HL-60 (cell line): Measurements from ENCODE around the gene ALDH1A1.

ENCODE experiments used
- DNase-seq, 2 experiments: peaks; one replicate each; pipeline ENCODE4 v3.0.0-alpha.2; 2010 to 2020; ENCODE audit warnings: low read depth in 1 of 2, low spot score in 1 of 2
- H3K27ac ChIP-seq: fragments of 250-450 bp; sonication (Bioruptor Pico); replicated peaks from 2 replicates; pipeline ENCODE4 v1.5.1; 2020; ENCODE audit warnings: mild to moderate bottlenecking, moderate library complexity
- H3K27me3 ChIP-seq: fragments of 250-450 bp; sonication (Bioruptor Pico); 2 replicates; pipeline ENCODE4 v1.5.1; 2021; ENCODE audit warnings: mild to moderate bottlenecking, moderate library complexity; ENCODE audit not compliant: insufficient read depth, poor library complexity, severe bottlenecking
- H3K4me3 ChIP-seq: replicated peaks from 2 replicates; pipeline ENCODE4 v1.5.1; 2011; ENCODE audit warnings: mild to moderate bottlenecking, control low read depth, low read length; ENCODE audit not compliant: insufficient read depth
- GABPA ChIP-seq: IDR thresholded peaks from 2 replicates; pipeline ENCODE4 v1.6.1; 2012; ENCODE audit warnings: low read depth
- POLR2AphosphoS5 ChIP-seq: IDR thresholded peaks from 2 replicates; pipeline ENCODE4 v1.6.1; 2012; ENCODE audit warnings: low read depth
- REST ChIP-seq: IDR thresholded peaks from 2 replicates; pipeline ENCODE4 v1.6.1; 2012; ENCODE audit warnings: low read depth; ENCODE audit not compliant: insufficient replicate concordance
- SPI1 ChIP-seq: IDR thresholded peaks from 2 replicates; pipeline ENCODE4 v1.6.1; 2012; ENCODE audit warnings: low read depth, mild to moderate bottlenecking, borderline replicate concordance
- TF ChIP-seq, protein P1 (sequence below): IDR thresholded peaks from one replicate; pipeline ENCODE4 v1.5.1; 2011; ENCODE audit warnings: low read length, control low read depth, inconsistent platforms; ENCODE audit not compliant: insufficient read depth

The ALDH1A1 gene

DNA sequence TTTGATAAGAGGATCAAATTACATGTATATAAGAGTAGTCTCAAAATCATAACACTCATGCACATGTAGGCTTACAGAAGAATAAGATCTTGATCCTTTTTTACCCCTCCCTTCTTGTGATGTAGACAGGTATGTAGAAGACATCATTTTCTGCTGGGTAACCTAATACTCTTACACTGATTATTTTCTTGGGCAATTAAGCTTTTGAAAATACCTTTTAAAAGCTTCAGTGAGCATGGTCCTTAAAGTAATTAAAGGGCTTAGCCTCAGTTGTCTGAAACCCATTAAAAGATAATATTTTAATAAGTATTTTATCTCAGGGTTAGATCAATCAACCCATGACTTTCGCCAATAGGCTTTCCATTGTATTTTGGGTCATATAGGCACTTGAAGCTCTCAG lies 50.6 kb downstream of the ALDH1A1 start:
- Histone ChIP-seq H3K27me3 (peaks cover 3% of the 10 kb centered on the region), H3K27ac (no peak overlapping the region), H3K4me3 (no peak overlapping the region)
- no peak for DNase-seq
- TF ChIP-seq REST: no peak
- TF ChIP-seq, protein P1, sequence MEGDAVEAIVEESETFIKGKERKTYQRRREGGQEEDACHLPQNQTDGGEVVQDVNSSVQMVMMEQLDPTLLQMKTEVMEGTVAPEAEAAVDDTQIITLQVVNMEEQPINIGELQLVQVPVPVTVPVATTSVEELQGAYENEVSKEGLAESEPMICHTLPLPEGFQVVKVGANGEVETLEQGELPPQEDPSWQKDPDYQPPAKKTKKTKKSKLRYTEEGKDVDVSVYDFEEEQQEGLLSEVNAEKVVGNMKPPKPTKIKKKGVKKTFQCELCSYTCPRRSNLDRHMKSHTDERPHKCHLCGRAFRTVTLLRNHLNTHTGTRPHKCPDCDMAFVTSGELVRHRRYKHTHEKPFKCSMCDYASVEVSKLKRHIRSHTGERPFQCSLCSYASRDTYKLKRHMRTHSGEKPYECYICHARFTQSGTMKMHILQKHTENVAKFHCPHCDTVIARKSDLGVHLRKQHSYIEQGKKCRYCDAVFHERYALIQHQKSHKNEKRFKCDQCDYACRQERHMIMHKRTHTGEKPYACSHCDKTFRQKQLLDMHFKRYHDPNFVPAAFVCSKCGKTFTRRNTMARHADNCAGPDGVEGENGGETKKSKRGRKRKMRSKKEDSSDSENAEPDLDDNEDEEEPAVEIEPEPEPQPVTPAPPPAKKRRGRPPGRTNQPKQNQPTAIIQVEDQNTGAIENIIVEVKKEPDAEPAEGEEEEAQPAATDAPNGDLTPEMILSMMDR: no peak
- TF ChIP-seq SPI1: no peak
- no peak for TF ChIP-seq POLR2AphosphoS5
- no peak for TF ChIP-seq GABPA

GRCh38 chr9:72899734-72900477 lies 52.9 kb downstream of the ALDH1A1 start:
- TF ChIP-seq SPI1 (no peak), GABPA (no peak), POLR2AphosphoS5 (no peak), REST (no peak)
- TF ChIP-seq, protein P1: no peak
- H3K4me3 ChIP-seq: no peak overlapping the region
- peaks cover 3% of the 10 kb centered on the region for H3K27me3 ChIP-seq
- no peak overlapping the region for H3K27ac ChIP-seq
- no peak for DNase-seq

DNA sequence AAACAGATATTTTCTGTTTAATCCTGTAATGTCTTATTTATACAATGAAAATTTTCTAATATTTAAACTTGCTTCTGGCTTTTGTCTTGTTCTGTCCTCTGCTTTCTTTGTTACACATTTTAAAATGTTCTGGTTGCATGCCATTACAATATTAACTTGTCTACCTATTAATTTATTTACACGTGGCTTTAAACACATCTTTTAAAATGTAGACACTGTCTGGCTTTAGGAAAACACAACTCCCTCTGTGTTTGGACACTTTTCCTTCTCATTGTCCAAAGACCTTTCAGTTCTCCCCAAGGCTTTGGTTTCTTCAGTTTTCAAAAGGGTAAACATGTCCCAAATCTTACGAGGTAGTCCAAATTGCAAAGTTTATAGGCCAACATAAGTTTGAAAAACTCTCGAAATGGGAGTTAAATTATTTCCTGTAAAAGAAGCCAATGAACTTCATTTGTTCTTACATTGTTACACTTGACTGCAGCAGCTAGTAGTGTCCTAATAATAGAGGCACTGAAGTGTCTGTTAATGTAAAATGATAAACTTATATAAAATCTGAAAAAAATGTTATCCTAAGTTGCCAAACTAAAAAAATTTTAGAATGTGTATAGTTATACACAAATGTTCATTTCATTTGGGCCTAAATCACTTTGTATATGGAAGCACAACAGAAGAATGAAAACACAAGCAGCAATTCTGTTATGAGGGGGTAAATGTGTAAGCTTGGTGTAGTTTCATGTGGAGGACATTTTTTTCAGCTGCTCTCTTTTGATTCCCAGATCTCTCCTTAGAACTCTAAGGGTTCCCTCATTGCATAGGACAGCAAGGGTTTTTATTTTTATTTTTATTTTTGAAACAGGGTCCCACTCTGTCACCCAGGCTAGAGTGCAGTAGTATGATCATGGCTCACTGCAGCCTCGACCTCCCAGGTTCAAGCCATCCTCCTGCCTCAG lies 53.8 kb downstream of the ALDH1A1 start:
- peaks cover 3% of the 10 kb centered on the region for H3K27me3 ChIP-seq
- no peak overlapping the region for H3K4me3 ChIP-seq
- DNase-seq: no peak
- H3K27ac ChIP-seq: no peak overlapping the region
- TF ChIP-seq GABPA (no peak), REST (no peak), POLR2AphosphoS5 (no peak), SPI1 (no peak)
- TF ChIP-seq, protein P1: no peak
